Trophoblast cell (in vitro differentiated cells and primary cell): Measurements from ENCODE around the gene WWC2.

Experiments
- DNase-seq, 2 donors: peaks; one replicate each; pipeline ENCODE4 v3.0.0-alpha.2; 2016
- H2AFZ ChIP-seq: 2 replicates; pipeline ENCODE4 v1.6.1; 2013; ENCODE audit warnings: low read length, moderate library complexity, mild to moderate bottlenecking; ENCODE audit not compliant: insufficient read depth, poor library complexity
- H2AK5ac ChIP-seq: 2 replicates; pipeline ENCODE4 v1.6.1; 2013; ENCODE audit warnings: mild to moderate bottlenecking, low read length
- H2BK120ac ChIP-seq: 2 replicates; pipeline ENCODE4 v1.6.1; 2013; ENCODE audit warnings: low read length, mild to moderate bottlenecking, moderate library complexity; ENCODE audit not compliant: insufficient read depth, poor library complexity
- H2BK12ac ChIP-seq: 2 replicates; pipeline ENCODE4 v1.6.1; 2013; ENCODE audit warnings: mild to moderate bottlenecking, low read length, moderate library complexity
- H2BK5ac ChIP-seq: 2 replicates; pipeline ENCODE4 v1.6.1; 2013; ENCODE audit warnings: low read length, low read depth, moderate library complexity, mild to moderate bottlenecking; ENCODE audit not compliant: poor library complexity
- H3K14ac ChIP-seq: 2 replicates; pipeline ENCODE4 v1.6.1; 2013; ENCODE audit warnings: mild to moderate bottlenecking, low read length
- H3K18ac ChIP-seq: 2 replicates; pipeline ENCODE4 v1.6.1; 2013; ENCODE audit warnings: mild to moderate bottlenecking, low read length
- H3K23ac ChIP-seq: 2 replicates; pipeline ENCODE4 v1.6.1; 2013; ENCODE audit warnings: low read length
- H3K27ac ChIP-seq: 2 replicates; pipeline ENCODE4 v1.5.1; 2013; ENCODE audit warnings: low read depth, mild to moderate bottlenecking, inconsistent platforms, low read length, moderate library complexity
- H3K27me3 ChIP-seq: 2 replicates; pipeline ENCODE4 v1.6.1; 2013; ENCODE audit warnings: inconsistent platforms, mild to moderate bottlenecking, low read length, moderate library complexity; ENCODE audit not compliant: insufficient read depth
- H3K36me3 ChIP-seq, 2 experiments: 1 replicate in 1 of 2; 2 replicates in 1 of 2; pipeline ENCODE4 v1.6.1; 2013; ENCODE audit warnings: low read length in 2 of 2, mild to moderate bottlenecking in 2 of 2, moderate library complexity in 1 of 2; ENCODE audit not compliant: insufficient read depth in 2 of 2, control insufficient read depth in 1 of 2
- H3K4ac ChIP-seq: 2 replicates; pipeline ENCODE4 v1.6.1; 2013; ENCODE audit warnings: low read depth, mild to moderate bottlenecking, low read length, moderate library complexity
- H3K4me1 ChIP-seq, 2 experiments: 1 replicate in 1 of 2; 2 replicates in 1 of 2; pipeline ENCODE4 v1.6.1; 2013; ENCODE audit warnings: low read length in 2 of 2, mild to moderate bottlenecking in 2 of 2, moderate library complexity in 1 of 2; ENCODE audit not compliant: insufficient read depth in 2 of 2, control insufficient read depth in 1 of 2
- H3K4me2 ChIP-seq: 2 replicates; pipeline ENCODE4 v1.6.1; 2013; ENCODE audit warnings: inconsistent platforms, mild to moderate bottlenecking, low read length, moderate library complexity
- H3K4me3 ChIP-seq: 2 replicates; pipeline ENCODE4 v1.5.1; 2013; ENCODE audit warnings: mild to moderate bottlenecking, low read depth, low read length, inconsistent platforms
- H3K79me1 ChIP-seq: one replicate; pipeline ENCODE4 v1.6.1; 2013; ENCODE audit warnings: low read length
- H3K79me2 ChIP-seq: 2 replicates; pipeline ENCODE4 v1.6.1; 2013; ENCODE audit warnings: low read length, mild to moderate bottlenecking; ENCODE audit not compliant: control insufficient read depth, insufficient read depth, poor library complexity
- H3K9ac ChIP-seq: 2 replicates; pipeline ENCODE4 v1.6.1; 2013; ENCODE audit warnings: mild to moderate bottlenecking, low read length
- H3K9me3 ChIP-seq: 2 replicates; pipeline ENCODE4 v1.6.1; 2013; ENCODE audit warnings: low read depth, mild to moderate bottlenecking, control low read depth, inconsistent platforms, low read length; ENCODE audit not compliant: insufficient read depth
- H4K12ac ChIP-seq: 2 replicates; pipeline ENCODE4 v1.6.1; 2013; ENCODE audit warnings: low read depth, mild to moderate bottlenecking, low read length, moderate library complexity
- H4K8ac ChIP-seq: 2 replicates; pipeline ENCODE4 v1.6.1; 2013; ENCODE audit warnings: low read depth, mild to moderate bottlenecking, low read length, moderate library complexity
- H4K91ac ChIP-seq: one replicate; pipeline ENCODE4 v1.6.1; 2013; ENCODE audit warnings: low read depth, mild to moderate bottlenecking, low read length, moderate library complexity
- WGBS: extraction: QIAGEN DNeasy Blood & Tissue Kit; methylation state at CpG from one replicate; pipeline ENCODE4 v1.1.7; 2013; ENCODE audit warnings: missing lambda C conversion rate; ENCODE audit not compliant: insufficient read length, insufficient coverage; ENCODE audit errors: extremely low coverage; 5-methylcytosine and 5-hydroxymethylcytosine counted together

Gene WWC2

GRCh38 chr4:183312841-183313240 is 213.8 kb downstream of the WWC2 start:
- no peak overlapping the region for H4K8ac ChIP-seq
- H3K79me2 ChIP-seq: no peaks in the 10 kb centered on the region
- no peak overlapping the region for H3K4me3 ChIP-seq
- no peak overlapping the region for H3K27ac ChIP-seq
- H3K79me1 ChIP-seq: no peaks in the 10 kb centered on the region
- no peak overlapping the region for H3K4ac ChIP-seq
- no peak overlapping the region for H3K14ac ChIP-seq
- no peak overlapping the region for H3K4me2 ChIP-seq
- no peaks in the 10 kb centered on the region for H3K27me3 ChIP-seq
- no peak overlapping the region for H3K18ac ChIP-seq
- H2BK120ac ChIP-seq: no peak overlapping the region
- H3K36me3 ChIP-seq: peaks cover 16 to 28% of the 10 kb centered on the region in 2 experiments
- no peak overlapping the region for H3K23ac ChIP-seq
- no peak overlapping the region for H4K12ac ChIP-seq
- no peak overlapping the region for H2AFZ ChIP-seq
- DNase-seq: peak; percentile 63 to 70
- no peaks in the 10 kb centered on the region for H3K9me3 ChIP-seq
- H3K4me1 ChIP-seq: no peaks in the 10 kb centered on the region
- no peak overlapping the region for H2AK5ac ChIP-seq
- H2BK12ac ChIP-seq: no peak overlapping the region
- H2BK5ac ChIP-seq: no peak overlapping the region
- no CpG with 5 or more reads among the region's 5 CpGs for WGBS
- H3K9ac ChIP-seq: no peak overlapping the region
- H4K91ac ChIP-seq: no peak overlapping the region

- DNase-seq: peak in 1 of 2 donors; percentile 8
- H3K4me2 ChIP-seq: no peak overlapping the region
- no peak overlapping the region for H2BK12ac ChIP-seq
- H3K79me2 ChIP-seq: no peaks in the 10 kb centered on the region
- H3K4ac ChIP-seq: no peak overlapping the region
- H4K91ac ChIP-seq: no peak overlapping the region
- peaks cover 16 to 31% of the 10 kb centered on the region in 2 experiments for H3K36me3 ChIP-seq
- no peak overlapping the region for H3K4me3 ChIP-seq
- H3K27ac ChIP-seq: no peak overlapping the region
- no peak overlapping the region for H3K9ac ChIP-seq
- no peaks in the 10 kb centered on the region for H3K27me3 ChIP-seq
- H3K14ac ChIP-seq: no peak overlapping the region
- H3K79me1 ChIP-seq: no peaks in the 10 kb centered on the region
- H4K8ac ChIP-seq: no peak overlapping the region
- no CpG with 5 or more reads among the region's 15 CpGs for WGBS
- no peaks in the 10 kb centered on the region for H3K4me1 ChIP-seq
- no peak overlapping the region for H3K18ac ChIP-seq
- no peak overlapping the region for H2BK120ac ChIP-seq
- no peak overlapping the region for H3K23ac ChIP-seq
- H2AK5ac ChIP-seq: no peak overlapping the region
- no peak overlapping the region for H2BK5ac ChIP-seq
- H2AFZ ChIP-seq: no peak overlapping the region
- H4K12ac ChIP-seq: no peak overlapping the region
- no peaks in the 10 kb centered on the region for H3K9me3 ChIP-seq
Measured at GRCh38 chr4:183314336-183314735, 215.3 kb downstream of the WWC2 start.

GRCh38 chr4:183314806-183315205 is 215.7 kb downstream of the WWC2 start:
- Histone ChIP-seq H3K27ac (no peak overlapping the region), H3K79me2 (no peaks in the 10 kb centered on the region), H3K9ac (no peak overlapping the region), H4K91ac (no peak overlapping the region), H4K8ac (no peak overlapping the region), H3K4ac (no peak overlapping the region), H3K18ac (no peak overlapping the region), H3K4me3 (no peak overlapping the region), H3K27me3 (no peaks in the 10 kb centered on the region), H3K36me3 (peaks cover 19 to 33% of the 10 kb centered on the region in 2 experiments), H4K12ac (no peak overlapping the region), H3K79me1 (no peaks in the 10 kb centered on the region), H2BK120ac (no peak overlapping the region), H2AFZ (no peak overlapping the region), H3K4me1 (no peaks in the 10 kb centered on the region), H3K14ac (no peak overlapping the region), H2AK5ac (no peak overlapping the region), H2BK5ac (no peak overlapping the region), H2BK12ac (no peak overlapping the region), H3K9me3 (no peaks in the 10 kb centered on the region), H3K4me2 (no peak overlapping the region), H3K23ac (no peak overlapping the region)
- no CpG with 5 or more reads among the region's 9 CpGs for WGBS
- DNase-seq: peak; percentile 84 to 96

- H2BK12ac ChIP-seq: no peak overlapping the region
- DNase-seq: no peak
- no peaks in the 10 kb centered on the region for H3K4me1 ChIP-seq
- no peak overlapping the region for H3K9ac ChIP-seq
- H3K4ac ChIP-seq: no peak overlapping the region
- no peak overlapping the region for H3K4me3 ChIP-seq
- no peaks in the 10 kb centered on the region for H3K9me3 ChIP-seq
- H4K91ac ChIP-seq: no peak overlapping the region
- no peak overlapping the region for H2AK5ac ChIP-seq
- H3K23ac ChIP-seq: no peak overlapping the region
- WGBS: no CpG with 5 or more reads among the region's 10 CpGs
- no peak overlapping the region for H3K14ac ChIP-seq
- no peak overlapping the region for H3K4me2 ChIP-seq
- H2BK5ac ChIP-seq: no peak overlapping the region
- peaks cover 13 to 19% of the 10 kb centered on the region in 2 experiments for H3K36me3 ChIP-seq
- H2BK120ac ChIP-seq: no peak overlapping the region
- no peak overlapping the region for H4K8ac ChIP-seq
- no peaks in the 10 kb centered on the region for H3K79me1 ChIP-seq
- H3K18ac ChIP-seq: no peak overlapping the region
- no peaks in the 10 kb centered on the region for H3K27me3 ChIP-seq
- no peaks in the 10 kb centered on the region for H3K79me2 ChIP-seq
- no peak overlapping the region for H4K12ac ChIP-seq
- H3K27ac ChIP-seq: no peak overlapping the region
- H2AFZ ChIP-seq: no peak overlapping the region
Measured at GRCh38 chr4:183318656-183319055, 219.6 kb downstream of the WWC2 start.
